ENCODE results near the gene SLC39A3.

The SLC39A3 gene, protein sequence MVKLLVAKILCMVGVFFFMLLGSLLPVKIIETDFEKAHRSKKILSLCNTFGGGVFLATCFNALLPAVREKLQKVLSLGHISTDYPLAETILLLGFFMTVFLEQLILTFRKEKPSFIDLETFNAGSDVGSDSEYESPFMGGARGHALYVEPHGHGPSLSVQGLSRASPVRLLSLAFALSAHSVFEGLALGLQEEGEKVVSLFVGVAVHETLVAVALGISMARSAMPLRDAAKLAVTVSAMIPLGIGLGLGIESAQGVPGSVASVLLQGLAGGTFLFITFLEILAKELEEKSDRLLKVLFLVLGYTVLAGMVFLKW

GRCh38 chr19:2739602-2740313, at the start of gene SLC39A3:
Gene SLC39A3, minus strand, starts transcription at chr19:2740017. Its CDS starts 2,760 bp downstream, at chr19:2737257.
- in situ Hi-C loops (cut with MboI; ENCODE audit: low sequenced_read_pairs), result loop anchor here (10.0 kb wide), 1 partner anchor 75 kb away; no protein-coding TSS in a partner anchor

DNA sequence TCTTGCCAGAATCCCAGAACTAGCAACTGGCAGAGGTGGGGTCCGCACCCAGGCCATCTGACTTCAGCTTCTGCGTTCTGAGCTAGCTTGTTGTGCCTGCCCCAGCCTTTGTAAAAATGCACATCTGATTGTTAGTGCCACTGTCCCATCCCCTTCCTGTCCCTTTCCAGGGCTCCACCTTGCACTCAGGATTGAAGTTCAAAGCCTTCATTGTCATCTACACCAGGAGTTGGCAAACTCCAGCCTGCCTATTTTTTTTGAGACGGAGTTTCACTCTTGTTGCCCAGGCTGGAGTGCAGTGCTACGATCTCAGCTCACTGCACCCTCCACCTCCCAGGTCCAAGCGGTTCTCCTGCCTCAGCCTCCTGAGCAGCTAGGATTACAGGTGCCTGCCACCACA, 48.4 kb upstream of the SLC39A3 start:
- in situ Hi-C loops (cut with MboI; ENCODE audit: low sequenced_read_pairs), result no loop called here

GRCh38 chr19:2787115-2787514, 47.3 kb upstream of the SLC39A3 start:
- in situ Hi-C loops (cut with MboI; ENCODE audit: low sequenced_read_pairs), result no loop called here

DNA sequence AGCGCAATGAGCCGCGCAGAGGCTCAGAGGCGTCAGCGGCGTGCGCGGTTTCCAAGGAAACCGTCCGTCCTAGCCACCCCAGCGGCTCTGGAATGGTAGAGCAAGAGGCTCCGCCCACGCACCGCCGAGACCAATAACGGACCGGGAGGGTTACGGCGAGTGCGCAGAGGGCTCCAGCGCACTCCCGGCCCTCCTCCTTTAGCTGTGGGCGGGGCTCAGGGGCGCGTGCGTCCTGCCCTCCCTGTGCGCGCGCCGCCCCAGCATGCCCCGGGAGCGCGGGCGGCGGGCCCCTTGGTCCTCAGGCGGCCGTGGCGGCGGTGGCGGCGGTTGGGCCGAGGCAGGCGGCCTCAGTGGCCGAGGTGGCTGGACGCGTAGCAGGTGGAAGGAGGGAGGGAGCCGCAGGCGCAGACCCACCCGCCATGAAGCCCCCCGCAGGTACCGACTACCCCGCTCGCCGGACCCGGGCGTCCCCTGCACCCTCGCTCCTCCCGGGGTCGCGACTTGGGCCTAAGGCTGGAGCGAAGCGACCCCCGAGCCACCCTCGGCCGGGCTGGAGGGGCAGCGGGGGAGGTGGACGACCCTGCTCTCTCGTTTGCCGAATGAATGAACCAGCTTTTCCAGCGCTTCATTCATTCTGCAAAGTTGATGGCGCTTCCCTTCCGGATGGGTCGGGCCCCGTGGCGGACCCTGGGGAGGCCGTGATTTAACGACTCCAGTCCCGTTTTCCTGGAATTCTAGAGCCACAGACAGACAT, 45.6 kb upstream of the SLC39A3 start, which contains the start of gene THOP1:
THOP1 (plus strand) TSS at position 260 of the 754 bp plus-strand sequence; CDS start at position 420, 160 bp downstream.
- in situ Hi-C loops (cut with MboI; ENCODE audit: low sequenced_read_pairs), result no loop called here

- in situ Hi-C loops (cut with MboI; ENCODE audit: low sequenced_read_pairs), result no loop called here
Observed at GRCh38 chr19:2783781-2784145, 43.9 kb upstream of the SLC39A3 start.

DNA sequence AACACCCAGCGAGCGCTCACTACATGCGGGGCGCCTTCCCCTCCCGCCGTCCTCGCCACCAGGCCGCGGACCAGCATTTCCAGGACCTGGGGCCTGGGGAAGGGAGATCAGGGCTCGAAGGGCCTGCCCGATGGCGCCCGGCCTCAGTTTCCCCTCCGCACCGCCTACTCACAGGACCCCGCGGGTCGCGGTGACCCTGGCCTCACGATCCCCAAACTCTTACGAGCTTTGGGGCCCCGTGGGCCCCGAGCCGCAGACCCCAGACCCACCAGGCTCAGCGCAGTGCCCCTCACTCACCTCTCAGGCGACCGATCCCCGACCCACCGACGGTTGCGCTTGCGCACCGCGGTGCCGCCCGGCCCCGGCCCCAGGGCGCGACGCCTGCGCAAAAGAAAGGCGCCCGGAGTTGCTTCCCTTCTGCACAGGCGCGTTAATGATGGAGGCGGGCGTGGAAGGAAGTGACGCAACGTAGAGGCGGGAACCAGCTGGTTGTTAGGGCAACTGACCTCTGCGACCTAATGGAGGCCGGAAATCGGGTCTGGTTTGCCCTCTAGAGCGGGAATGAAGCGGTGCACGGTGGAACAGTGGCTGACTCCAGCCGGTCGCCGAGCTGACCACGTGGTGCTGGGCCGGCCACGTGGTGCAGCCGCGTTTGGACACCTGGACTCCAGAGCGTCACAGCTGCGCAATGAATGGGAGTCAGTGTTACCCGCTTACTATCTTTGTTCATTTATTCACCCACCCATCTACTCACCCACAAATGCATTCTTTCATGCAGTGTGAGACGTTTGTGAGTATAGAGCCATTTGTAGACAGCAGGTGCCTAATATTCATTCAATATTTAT, 43.3 kb upstream of the SLC39A3 start, which contains the start of gene SGTA:
SGTA (minus strand) TSS at position 338 of the 845 bp plus-strand sequence. CDS start 14,205 bp downstream, outside the sequence.
- in situ Hi-C loops (cut with MboI; ENCODE audit: low sequenced_read_pairs), result no loop called here

- in situ Hi-C loops (cut with MboI; ENCODE audit: low sequenced_read_pairs), result no loop called here
Observed at GRCh38 chr19:2782329-2782935, 42.6 kb upstream of the SLC39A3 start.

DNA sequence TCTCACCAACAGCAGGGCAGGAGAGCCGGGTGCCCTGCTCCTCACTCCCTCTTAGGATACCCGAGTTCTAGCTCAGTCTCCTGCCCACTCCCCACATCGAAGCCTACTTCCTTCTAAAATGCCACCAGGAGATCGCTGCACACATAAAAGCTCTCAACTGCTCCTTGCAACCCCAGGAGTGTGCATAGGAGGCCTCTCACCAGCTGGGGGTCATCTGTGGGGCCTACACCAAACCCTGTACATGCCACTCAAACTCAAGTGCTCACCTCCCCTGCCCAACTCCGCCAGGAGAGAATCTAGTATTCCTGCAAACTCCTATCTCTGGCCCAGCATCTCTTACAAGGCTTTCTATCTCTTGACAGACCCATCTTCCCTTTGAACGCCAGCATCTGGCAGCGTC, 40.5 kb upstream of the SLC39A3 start:
- in situ Hi-C loops (cut with MboI; ENCODE audit: low sequenced_read_pairs), result no loop called here

DNA sequence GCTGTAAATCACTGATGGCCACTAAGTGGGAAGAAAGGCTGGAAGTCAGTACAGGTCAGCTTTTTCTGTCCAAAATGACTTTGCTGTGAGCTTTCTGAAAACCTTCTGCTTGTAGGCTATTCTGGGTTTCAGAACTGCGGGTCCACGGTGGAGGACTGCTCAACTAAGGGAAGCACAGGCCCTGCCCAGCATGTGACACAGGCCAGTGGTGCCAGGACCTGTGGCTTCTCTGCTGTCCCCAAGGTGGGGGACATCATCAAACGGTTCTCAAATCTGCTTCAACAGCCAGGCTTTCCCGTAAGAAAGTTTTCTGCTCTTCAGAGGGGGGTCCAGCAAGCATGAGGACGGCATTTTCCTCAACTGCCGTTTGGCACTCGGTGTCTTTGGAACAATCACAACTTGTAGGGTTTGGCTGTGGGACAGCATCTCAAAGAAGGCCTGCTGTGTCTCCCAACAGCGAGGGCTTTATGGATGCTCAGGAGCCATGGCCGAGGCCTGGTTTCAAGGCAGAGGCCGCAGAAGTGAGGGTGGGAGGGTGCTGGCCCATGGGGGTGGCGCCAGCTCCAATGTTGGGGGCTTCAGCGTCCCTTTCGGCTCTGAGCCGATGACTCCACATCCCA, 39.4 kb upstream of the SLC39A3 start:
- in situ Hi-C loops (cut with MboI; ENCODE audit: low sequenced_read_pairs), result no loop called here

- in situ Hi-C loops (cut with MboI; ENCODE audit: low sequenced_read_pairs), result no loop called here
Observed at GRCh38 chr19:2777952-2778683, 38.3 kb upstream of the SLC39A3 start.

DNA sequence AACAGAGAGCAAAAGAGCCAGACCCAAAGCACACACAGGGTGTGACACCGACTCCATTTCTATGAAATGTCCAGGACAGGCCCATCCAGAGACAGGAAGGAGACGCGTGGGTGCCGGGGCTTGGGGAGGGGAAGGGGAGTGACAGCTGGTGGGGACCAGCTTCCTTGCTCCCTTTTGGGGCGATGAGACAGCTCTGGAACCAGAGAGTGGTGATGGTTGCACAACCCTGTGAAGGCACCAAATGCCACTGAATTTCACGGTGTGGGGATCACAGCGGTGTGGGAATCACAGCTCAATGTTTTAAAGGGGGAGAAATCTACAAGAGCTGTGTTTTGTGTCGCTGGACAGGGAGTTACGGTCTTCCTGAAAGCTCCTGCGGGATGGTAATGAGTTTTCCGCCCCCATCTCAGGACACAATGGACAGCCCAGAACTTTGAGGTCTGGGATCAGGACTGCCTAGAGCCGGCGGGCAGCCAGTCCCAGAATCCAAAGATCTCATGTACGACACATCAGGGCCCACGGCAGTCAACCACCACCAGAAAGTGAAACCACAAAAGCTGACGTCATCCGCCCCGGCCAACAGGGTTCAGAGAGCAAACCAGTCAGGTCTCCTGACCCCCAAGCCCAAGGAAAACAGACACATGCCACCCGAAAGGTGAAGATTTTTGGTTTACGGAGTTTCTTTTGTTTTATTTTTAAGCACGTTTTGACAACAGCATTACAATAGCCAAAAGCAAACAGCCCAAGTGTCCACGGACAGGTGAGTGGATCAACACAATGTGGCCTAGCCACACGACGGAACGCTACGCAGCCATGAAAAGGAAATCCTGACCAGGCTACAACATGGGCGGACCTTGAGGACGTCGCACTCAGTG, 36.0 kb upstream of the SLC39A3 start:
- in situ Hi-C loops (cut with MboI; ENCODE audit: low sequenced_read_pairs), result no loop called here

GRCh38 chr19:2774953-2775555, 35.2 kb upstream of the SLC39A3 start:
- in situ Hi-C loops (cut with MboI; ENCODE audit: low sequenced_read_pairs), result no loop called here

DNA sequence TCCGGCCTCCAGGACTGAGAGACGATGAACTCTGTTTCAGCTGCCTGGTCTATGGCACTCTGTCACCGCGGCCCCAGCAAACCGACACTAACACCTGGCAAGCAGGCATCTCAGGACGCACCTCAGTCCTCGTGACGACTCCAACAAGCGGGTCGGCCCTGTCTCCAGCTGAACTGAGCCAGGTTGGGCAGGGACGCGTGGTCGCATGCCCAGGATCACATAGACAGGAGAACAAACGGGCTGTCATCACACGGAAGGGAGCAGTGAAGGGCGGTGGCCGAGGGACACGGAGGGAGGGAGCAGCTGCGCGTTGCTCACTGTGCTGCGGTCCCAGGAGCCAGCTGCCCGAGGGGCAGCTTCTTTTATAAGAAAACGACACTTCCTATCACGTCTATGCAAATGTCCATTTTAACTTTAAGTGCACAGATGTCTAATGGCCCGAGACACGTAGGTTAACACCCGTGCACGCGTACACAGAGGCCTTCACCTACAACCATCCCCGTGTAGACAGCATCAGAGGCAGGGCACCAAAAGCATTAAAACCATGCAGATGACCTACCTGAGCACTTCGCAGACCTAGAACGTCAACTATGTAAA, 34.4 kb upstream of the SLC39A3 start:
- in situ Hi-C loops (cut with MboI; ENCODE audit: low sequenced_read_pairs), result no loop called here

DNA sequence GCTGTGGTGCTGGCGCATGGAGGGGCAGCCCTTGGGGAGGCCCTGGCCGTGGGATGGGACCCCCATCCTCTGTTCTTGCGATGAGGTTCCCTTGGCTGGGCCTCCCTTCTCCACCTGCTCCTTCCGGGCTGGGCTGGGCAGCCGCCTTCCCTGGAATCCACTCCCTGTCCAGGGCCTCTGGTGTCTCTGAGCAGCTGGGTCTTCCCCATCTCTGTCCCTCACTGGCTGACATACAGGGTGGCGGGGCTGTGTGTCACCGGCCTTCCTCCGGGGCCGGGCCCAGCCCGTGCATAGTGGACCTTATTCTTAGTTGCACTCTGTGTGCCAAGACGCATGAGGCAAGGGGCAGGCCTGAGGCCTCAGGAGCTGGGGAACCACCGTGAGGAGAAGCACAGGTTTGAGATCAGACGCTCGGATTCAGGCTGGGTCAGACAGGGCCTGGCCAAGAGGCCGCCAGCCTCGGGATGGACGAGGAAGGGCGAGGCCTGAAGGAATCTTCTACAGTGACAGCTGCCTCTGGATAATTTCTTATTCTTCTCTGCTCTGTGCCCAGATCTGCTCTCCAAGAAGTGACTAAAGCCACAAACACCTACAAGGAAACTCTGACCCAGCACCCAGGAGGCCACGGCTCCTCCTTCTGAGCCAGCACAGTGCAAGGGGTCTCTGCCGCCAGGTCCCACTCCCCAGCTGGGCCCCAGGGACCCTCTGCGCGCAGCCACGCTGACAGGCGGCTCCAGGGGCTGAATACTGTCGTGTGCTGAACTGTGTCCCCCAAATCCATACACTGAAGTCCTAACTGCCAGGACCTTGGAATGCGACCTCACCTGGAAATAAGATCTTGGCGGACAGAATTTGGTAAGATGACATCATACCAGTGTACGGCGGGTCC, 32.2 kb upstream of the SLC39A3 start:
- in situ Hi-C loops (cut with MboI; ENCODE audit: low sequenced_read_pairs), result no loop called here

GRCh38 chr19:2770055-2771013, 30.5 kb upstream of the SLC39A3 start:
- in situ Hi-C loops (cut with MboI; ENCODE audit: low sequenced_read_pairs), result no loop called here
